Activated B cell treated with CpG ODN at 0.5 μM for 24 hours (primary cell): Measurements from ENCODE around the gene PYGO2. TPM values are rescaled to one million over a fixed set of nuclear protein-coding genes. Genes with fewer than 3 reads are reported as not detected.
"Not testable (repeated sequence)": the region's sequence is repeated elsewhere in the genome, so short reads cannot be mapped to it uniquely, and the experiment has no call there.

Experiments
- ATAC-seq: fragments of 200-7000 bp; cut with Tn5 transposase; one replicate; pipeline ENCODE4 v1.10.0; 2021; ENCODE audit warnings: low read depth, mild to moderate bottlenecking, moderate library complexity
- CTCF ChIA-PET: fragments of 350-600 bp; sonication (Branson Sonifier 250); formaldehyde crosslinking; loops from one replicate; lab custom pipeline; 2021; ENCODE audit warnings: antibody characterized with exemption; lab: Charles Lee
- POLR2A ChIA-PET: fragments of 350-600 bp; sonication (Branson Sonifier 250); formaldehyde crosslinking; loops from one replicate; lab custom pipeline; 2021; ENCODE audit warnings: antibody characterized with exemption; lab: Charles Lee
- DNase-seq: peaks from one replicate; pipeline ENCODE4 v3.0.0; 2022
- H3K27ac Mint-ChIP-seq: one replicate; pipeline ENCODE4 v1.8.0; 2020; ENCODE audit warnings: mixed read lengths
- H3K27me3 Mint-ChIP-seq: one replicate; pipeline ENCODE4 v1.8.0; 2021; ENCODE audit warnings: mixed read lengths
- H3K36me3 Mint-ChIP-seq: one replicate; pipeline ENCODE4 v1.8.0; 2021; ENCODE audit warnings: low read depth, mixed read lengths
- H3K4me1 Mint-ChIP-seq: one replicate; pipeline ENCODE4 v1.8.0; 2021; ENCODE audit warnings: mixed read lengths
- H3K4me3 Mint-ChIP-seq: one replicate; pipeline ENCODE4 v1.8.0; 2020; ENCODE audit warnings: mild to moderate bottlenecking, mixed read lengths
- H3K9me3 Mint-ChIP-seq: one replicate; pipeline ENCODE4 v1.8.0; 2020; ENCODE audit warnings: mixed read lengths
- CTCF ChIP-seq: fragments of 200-600 bp; IDR thresholded peaks from one replicate; pipeline ENCODE4 v1.8.0; 2022; ENCODE audit warnings: antibody characterized with exemption, mild to moderate bottlenecking
- intact Hi-C: fragments of 100-400 bp; cut with micrococcal nuclease; formaldehyde crosslinking; loops from one replicate; pipeline ENCODE4 v1.15.1; 2024
- total RNA-seq: library from RNA; stranded (reverse); gene quantifications from 2 replicates; pipeline ENCODE4 v1.2.3, GENCODE V29; 2022

Gene PYGO2
- total RNA-seq, 1 donor from 2014 or later = 38.1 TPM

GRCh38 chr1:154978360-154978759, 16.8 kb upstream of the PYGO2 start:
- CTCF ChIA-PET = no interaction called here
- ATAC-seq = no peak
- intact Hi-C loops = loop anchor here (10.0 kb wide), 1 partner anchor 196 kb away; the partner anchor contains the start of genes KRTCAP2 and TRIM46

GRCh38 chr1:154977762-154978161, 16.2 kb upstream of the PYGO2 start:
- H3K9me3 Mint-ChIP-seq, H3K4me3 Mint-ChIP-seq, DNase-seq, H3K27me3 Mint-ChIP-seq, CTCF ChIA-PET, ATAC-seq: not testable (repeated sequence)
- POLR2A ChIA-PET = interaction anchor here (0.5 to 0.6 kb wide), 2 partner anchors 17 to 706 kb away, joined by 5 to 7 read pairs; no protein-coding TSS in a partner anchor
- intact Hi-C loops = loop anchor here (10.0 kb wide), 1 partner anchor 197 kb away; the partner anchor contains the start of genes KRTCAP2 and TRIM46
- H3K27ac Mint-ChIP-seq = peak overlapping the region; percentile 71
- peaks cover 13% of the 10 kb centered on the region for H3K36me3 Mint-ChIP-seq
- H3K4me1 Mint-ChIP-seq = peaks cover 12% of the 10 kb centered on the region

More at GRCh38 chr1:154978360-154978759, 16.8 kb upstream of the PYGO2 start:
- TF ChIP-seq CTCF = no peak
- Mint-ChIP-seq H3K36me3 (peaks cover 13% of the 10 kb centered on the region), H3K27me3 (no peaks in the 10 kb centered on the region), H3K9me3 (no peaks in the 10 kb centered on the region), H3K4me1 (peaks cover 8% of the 10 kb centered on the region), H3K4me3 (no peak overlapping the region), H3K27ac (peak overlapping the region; percentile 42)
- DNase-seq = no peak
- POLR2A ChIA-PET = interaction anchor here (1.0 kb wide), 1 partner anchor 39 kb away, joined by 3 read pairs; no protein-coding TSS in a partner anchor

DNA sequence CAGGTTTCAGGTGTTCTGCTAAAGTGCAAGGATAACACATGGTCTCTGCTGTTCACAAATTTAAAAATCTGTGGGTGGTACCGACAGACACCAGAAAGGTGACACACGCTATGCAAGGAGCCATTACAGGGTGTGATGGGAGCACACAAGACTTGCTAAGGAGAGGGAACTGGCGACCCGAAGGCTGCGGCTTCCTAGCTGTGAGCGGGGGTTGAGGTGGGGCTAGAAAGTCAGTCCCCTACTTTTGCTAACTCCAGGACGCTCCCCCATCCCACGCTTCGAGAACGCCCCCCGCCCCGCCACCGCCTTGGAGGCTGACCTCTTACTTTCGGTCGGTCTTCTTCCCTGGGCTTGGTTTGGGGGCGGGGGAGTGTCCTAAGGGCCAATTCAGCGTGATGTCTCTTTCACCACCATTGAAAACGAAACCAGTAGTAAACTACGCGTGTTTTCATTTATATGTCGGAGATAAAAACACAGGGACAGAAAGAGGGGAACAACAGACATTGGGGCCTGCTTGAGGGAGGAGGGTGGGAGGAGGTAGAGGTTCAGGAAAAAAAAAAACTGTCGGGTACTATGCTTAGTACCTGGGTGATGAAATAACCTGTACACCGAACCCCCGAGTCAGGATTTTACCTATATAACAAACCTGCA, 14.0 kb upstream of the PYGO2 start:
- ATAC-seq (peak; percentile 7), DNase-seq (peak; percentile 53)
- Mint-ChIP-seq H3K4me3 (no peak overlapping the region), H3K36me3 (peaks cover 25% of the 10 kb centered on the region), H3K4me1 (peaks cover 31% of the 10 kb centered on the region), H3K9me3 (no peaks in the 10 kb centered on the region), H3K27me3 (no peaks in the 10 kb centered on the region), H3K27ac (no peak overlapping the region)
- intact Hi-C loops = loop anchor here (10.0 kb wide), 1 partner anchor 199 kb away; the partner anchor contains the start of genes KRTCAP2 and TRIM46
- POLR2A ChIA-PET = interaction anchor here (0.6 to 6.9 kb wide), 16 partner anchors 8 to 1525 kb away, joined by 3 to 71 read pairs (median 11); partner anchors contain the start of genes ADAM15, FLAD1, MEF2D and PBXIP1
- CTCF ChIA-PET = interaction anchor here (1.0 to 2.8 kb wide), 4 partner anchors 14 to 86 kb away, joined by 3 to 14 read pairs (median 4); partner anchors contain the start of gene PYGO2
- no peak for TF ChIP-seq CTCF

DNA sequence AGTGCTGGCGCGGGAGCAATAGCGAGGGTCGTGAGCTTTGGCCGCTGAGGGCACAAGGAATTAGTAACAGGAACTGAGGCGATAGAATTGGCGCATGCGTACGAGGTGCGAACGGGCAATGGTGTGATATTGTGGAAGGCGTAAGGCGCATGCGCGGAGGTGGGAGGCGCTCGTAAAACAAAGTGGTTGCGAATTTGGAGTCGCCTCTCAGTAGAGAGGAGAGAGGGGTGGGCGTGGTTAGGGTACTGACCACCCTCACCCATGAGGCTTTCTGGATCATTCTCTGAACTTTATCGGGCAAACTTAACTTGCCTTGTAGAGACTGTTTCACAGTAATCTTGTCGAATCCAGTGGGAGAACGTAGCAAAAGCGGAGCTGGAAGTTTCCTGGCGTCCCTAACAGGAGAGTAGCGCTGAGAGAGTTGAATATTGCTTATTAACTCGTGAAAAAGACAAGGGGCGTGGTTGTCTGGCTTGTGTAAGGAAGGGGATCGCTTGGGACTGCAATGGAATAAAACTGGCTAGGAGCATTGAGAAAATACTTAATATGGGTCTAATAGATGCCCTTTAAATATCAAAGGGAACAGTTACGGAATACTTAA, 13.3 kb upstream of the PYGO2 start:
- ATAC-seq (peak; percentile 54), DNase-seq (peak; percentile 90)
- POLR2A ChIA-PET = interaction anchor here (0.5 to 6.9 kb wide), 20 partner anchors 8 to 298 kb away, joined by 3 to 71 read pairs (median 7); partner anchors contain the start of genes ADAM15, CLK2, FLAD1 and PBXIP1
- Mint-ChIP-seq H3K4me3 (no peak overlapping the region), H3K4me1 (peaks cover 31% of the 10 kb centered on the region), H3K27me3 (no peaks in the 10 kb centered on the region), H3K36me3 (peaks cover 25% of the 10 kb centered on the region), H3K9me3 (no peaks in the 10 kb centered on the region), H3K27ac (no peak overlapping the region)
- CTCF ChIA-PET = interaction anchor here (0.6 to 2.8 kb wide), 5 partner anchors 9 to 87 kb away, joined by 3 to 14 read pairs (median 4); partner anchors contain the start of gene PYGO2
- no peak for TF ChIP-seq CTCF
- intact Hi-C loops = loop anchor here (1.0 to 10.0 kb wide), 9 partner anchors 8 to 417 kb away; partner anchors contain the start of genes FLAD1, KRTCAP2, PYGO2 and TRIM46

- DNase-seq (peak; percentile 87), ATAC-seq (peak; percentile 83)
- Mint-ChIP-seq H3K36me3 (peaks cover 27% of the 10 kb centered on the region), H3K4me1 (peaks cover 36% of the 10 kb centered on the region), H3K27ac (no peak within 1 kb of the TSS), H3K27me3 (no peaks in the 10 kb centered on the region), H3K4me3 (no peak within 1 kb of the TSS), H3K9me3 (no peaks in the 10 kb centered on the region)
- intact Hi-C loops = loop anchor here (1.0 to 10.0 kb wide), 9 partner anchors 9 to 416 kb away; partner anchors contain the start of genes FLAD1, KRTCAP2, PYGO2 and TRIM46
- no peak for TF ChIP-seq CTCF
- ChIA-PET POLR2A (interaction anchor here (0.5 to 6.9 kb wide), 27 partner anchors 9 to 984 kb away, joined by 3 to 71 read pairs (median 7); partner anchors contain the start of genes CLK2, FLAD1, PBXIP1 and PMVK), CTCF (interaction anchor here (0.6 to 2.8 kb wide), 8 partner anchors 9 to 87 kb away, joined by 3 to 14 read pairs (median 4); partner anchors contain the start of genes FLAD1 and PYGO2)
Observed at GRCh38 chr1:154974102-154974807, 12.7 kb upstream of the PYGO2 start, which contains the start of gene CKS1B. Gene CKS1B, plus strand, starts transcription at chr1:154974681. Its CDS starts 65 bp downstream, at chr1:154974746.
